ENCODE measurements around the gene PHC3. TPM values are rescaled to one million over a fixed set of nuclear protein-coding genes. Genes with fewer than 3 reads are reported as not detected.

PHC3 gene
- total RNA-seq, 1 donor: 51.4 TPM

DNA sequence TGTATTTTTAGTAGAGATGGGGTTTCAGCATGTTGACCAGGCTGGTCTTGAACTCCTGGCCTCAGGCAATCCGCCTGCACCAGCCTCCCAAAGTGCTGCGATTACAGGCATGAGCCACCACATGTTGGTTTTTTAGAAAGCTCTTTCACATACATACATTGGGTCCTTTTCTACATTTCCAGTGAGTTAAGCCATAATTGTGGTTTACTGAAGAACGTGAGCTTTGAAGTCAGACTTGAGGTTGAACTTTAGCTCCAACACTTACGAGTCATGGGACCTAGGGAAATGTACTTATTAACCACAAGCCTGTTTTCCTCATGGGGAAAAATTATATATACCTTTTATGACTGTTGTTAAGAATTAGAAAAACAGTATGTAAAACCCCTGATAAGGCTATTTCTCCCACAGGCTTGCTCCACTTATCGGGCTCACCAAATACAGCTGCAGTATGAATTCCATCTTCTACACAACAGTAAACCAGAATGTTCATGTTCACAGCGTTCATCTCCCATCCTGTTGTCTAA lies 104.8 kb downstream of the PHC3 start:
- peak; percentile 78 for DNase-seq (ENCODE audit: low read depth)
- TF ChIP-seq, protein P1, sequence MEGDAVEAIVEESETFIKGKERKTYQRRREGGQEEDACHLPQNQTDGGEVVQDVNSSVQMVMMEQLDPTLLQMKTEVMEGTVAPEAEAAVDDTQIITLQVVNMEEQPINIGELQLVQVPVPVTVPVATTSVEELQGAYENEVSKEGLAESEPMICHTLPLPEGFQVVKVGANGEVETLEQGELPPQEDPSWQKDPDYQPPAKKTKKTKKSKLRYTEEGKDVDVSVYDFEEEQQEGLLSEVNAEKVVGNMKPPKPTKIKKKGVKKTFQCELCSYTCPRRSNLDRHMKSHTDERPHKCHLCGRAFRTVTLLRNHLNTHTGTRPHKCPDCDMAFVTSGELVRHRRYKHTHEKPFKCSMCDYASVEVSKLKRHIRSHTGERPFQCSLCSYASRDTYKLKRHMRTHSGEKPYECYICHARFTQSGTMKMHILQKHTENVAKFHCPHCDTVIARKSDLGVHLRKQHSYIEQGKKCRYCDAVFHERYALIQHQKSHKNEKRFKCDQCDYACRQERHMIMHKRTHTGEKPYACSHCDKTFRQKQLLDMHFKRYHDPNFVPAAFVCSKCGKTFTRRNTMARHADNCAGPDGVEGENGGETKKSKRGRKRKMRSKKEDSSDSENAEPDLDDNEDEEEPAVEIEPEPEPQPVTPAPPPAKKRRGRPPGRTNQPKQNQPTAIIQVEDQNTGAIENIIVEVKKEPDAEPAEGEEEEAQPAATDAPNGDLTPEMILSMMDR (IDR thresholded peaks at IDR 0.05; ENCODE audit: insufficient read depth, low read depth, low read length): no peak
- H3K4me3 ChIP-seq (ENCODE audit: low read depth, low read length): no peak overlapping the region

DNA sequence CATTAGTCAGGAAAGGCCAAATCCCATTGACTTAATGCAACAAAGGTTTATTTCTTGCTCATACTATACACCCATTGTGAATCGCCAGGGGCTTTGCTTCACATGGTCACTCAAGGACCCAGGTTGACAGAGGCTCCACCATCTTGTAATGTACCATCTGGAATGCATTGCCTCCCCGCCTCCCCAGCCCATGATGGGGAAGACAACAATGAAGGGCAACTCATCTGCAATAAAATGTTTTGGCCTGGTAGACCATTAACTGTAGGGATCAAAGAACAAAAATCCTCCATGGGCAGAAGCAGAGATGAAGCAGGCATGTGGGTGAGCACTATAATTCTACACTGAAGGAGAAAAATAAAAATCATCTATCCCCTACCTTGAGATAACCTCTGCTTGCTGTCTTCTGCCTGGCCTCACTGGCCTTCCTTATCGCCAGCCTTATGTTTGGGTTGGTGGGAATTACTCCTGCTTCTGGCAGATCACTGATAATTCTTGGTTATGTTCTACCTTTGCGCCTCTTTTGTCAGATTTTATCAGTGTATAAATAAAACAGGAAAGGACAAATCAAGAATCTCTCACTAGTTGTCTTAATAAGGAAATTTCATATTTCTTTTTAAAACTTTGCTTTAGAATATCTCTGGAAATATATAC lies 106.0 kb downstream of the PHC3 start:
- TF ChIP-seq, protein P1 (IDR thresholded peaks at IDR 0.05; ENCODE audit: insufficient read depth, low read depth, low read length): no peak
- no peak overlapping the region for H3K4me3 ChIP-seq (ENCODE audit: low read depth, low read length)
- DNase-seq (ENCODE audit: low read depth): no peak

DNA sequence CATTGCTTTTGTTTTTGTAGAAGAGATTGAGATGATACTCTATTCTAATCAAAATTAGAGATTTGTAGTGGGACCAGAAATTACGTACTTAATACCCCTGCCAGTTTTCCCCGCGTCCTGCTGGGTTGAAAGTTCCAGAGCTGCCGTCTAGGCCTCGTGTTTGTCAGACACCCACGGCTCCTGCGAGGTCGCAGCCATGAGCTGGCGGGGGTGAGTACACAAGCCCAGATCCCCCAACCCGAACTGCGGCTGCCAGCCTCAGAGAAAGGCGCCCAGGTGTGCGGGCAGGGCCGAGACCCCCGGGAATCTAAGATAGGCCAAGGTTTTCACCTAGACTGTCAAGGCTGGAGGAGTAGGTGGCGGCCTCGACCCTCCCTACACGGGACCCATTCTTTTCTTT lies 117.4 kb downstream of the PHC3 start:
- no peak for DNase-seq (ENCODE audit: low read depth)
- TF ChIP-seq, protein P1 (IDR thresholded peaks at IDR 0.05; ENCODE audit: insufficient read depth, low read depth, low read length): no peak
- no peak overlapping the region for H3K4me3 ChIP-seq (ENCODE audit: low read depth, low read length)

- TF ChIP-seq, protein P1 (IDR thresholded peaks at IDR 0.05; ENCODE audit: insufficient read depth, low read depth, low read length): no peak
- DNase-seq (ENCODE audit: low read depth): no peak
- no peak overlapping the region for H3K4me3 ChIP-seq (ENCODE audit: low read depth, low read length)
Measured at GRCh38 chr3:170063691-170064090, 117.8 kb downstream of the PHC3 start.

- no peak overlapping the region for H3K4me3 ChIP-seq (ENCODE audit: low read depth, low read length)
- TF ChIP-seq, protein P1 (IDR thresholded peaks at IDR 0.05; ENCODE audit: insufficient read depth, low read depth, low read length): peak; percentile 29
- no peak for DNase-seq (ENCODE audit: low read depth)
Measured at GRCh38 chr3:170062769-170063168, 118.8 kb downstream of the PHC3 start.

- H3K4me3 ChIP-seq (ENCODE audit: low read depth, low read length): no peak overlapping the region
Measured at GRCh38 chr3:170062068-170062467, 119.5 kb downstream of the PHC3 start.

More at GRCh38 chr3:170062068-170062467, 119.5 kb downstream of the PHC3 start:
- DNase-seq (ENCODE audit: low read depth): no peak
- TF ChIP-seq, protein P1 (IDR thresholded peaks at IDR 0.05; ENCODE audit: insufficient read depth, low read depth, low read length): no peak
